Measurements from ENCODE around the gene CARD19.

- TF ChIP-seq POLR2A (IDR thresholded peaks at IDR 0.05; ENCODE audit: control extremely low read depth in 1 of 2, low read depth in 2 of 2, low read length in 2 of 2) (no peak), CTCF (IDR thresholded peaks at IDR 0.05; ENCODE audit: control extremely low read depth in 1 of 3, insufficient read depth in 1 of 3, low read depth in 1 of 3, low read length in 3 of 3) (no peak), POLR2AphosphoS5 (IDR thresholded peaks at IDR 0.05; ENCODE audit: low read depth, low read length) (no peak), SP2 (IDR thresholded peaks at IDR 0.05; ENCODE audit: low read length) (no peak), KDM1A (IDR thresholded peaks at IDR 0.05; ENCODE audit: borderline replicate concordance, low read length) (no peak), CREB1 (IDR thresholded peaks at IDR 0.05) (no peak), MAX (IDR thresholded peaks at IDR 0.05) (no peak), EZH2 (IDR thresholded peaks at IDR 0.05; ENCODE audit: low read depth, low read length, severe bottlenecking) (no peak), PHF8 (conservative IDR thresholded peaks at IDR 0.05; ENCODE audit: low read depth, low read length) (no peak), SAP30 (IDR thresholded peaks at IDR 0.05; ENCODE audit: insufficient read depth, insufficient replicate concordance, low read length) (no peak), CEBPB (IDR thresholded peaks at IDR 0.05; ENCODE audit: low read depth, low read length) (no peak), HDAC6 (IDR thresholded peaks at IDR 0.05; ENCODE audit: low read depth, low read length) (no peak)
These were observed 15.5 kb downstream of the CARD19 start for GRCh38 chr9:93111371-93112115.

All from H1 (cell line).